GM21717 (cell line): ENCODE data around the gene LSAMP.
"Not testable (repeated sequence)": the region's sequence is repeated elsewhere in the genome, so short reads cannot be mapped to it uniquely, and the experiment has no call there.

Experiments used
- ATAC-seq: cut with Tn5 transposase; IDR thresholded peaks from one replicate; pipeline ENCODE4 v1.9.1; 2021; ENCODE audit warnings: mild to moderate bottlenecking, moderate library complexity; ENCODE audit not compliant: unreplicated experiment

The LSAMP gene

DNA sequence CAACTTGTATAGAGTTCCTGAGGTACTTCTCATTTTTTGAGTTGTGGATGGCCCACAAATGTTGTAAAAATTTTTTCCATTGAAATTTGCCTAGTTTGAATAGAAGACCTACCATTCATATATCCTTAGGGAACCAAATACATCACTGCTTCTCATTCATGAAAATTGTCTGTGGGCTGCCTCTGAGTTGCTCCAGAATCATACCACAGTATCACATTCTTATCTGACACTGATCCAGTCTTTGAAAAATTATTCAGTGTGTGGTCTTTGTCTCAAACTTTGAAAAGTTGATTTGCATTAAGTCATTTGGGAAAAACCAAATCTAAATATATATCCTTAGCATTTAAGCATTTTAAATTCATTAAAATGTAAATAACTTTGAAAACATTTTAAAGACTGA is 321.1 kb downstream of the LSAMP start:
- ATAC-seq = no peak

DNA sequence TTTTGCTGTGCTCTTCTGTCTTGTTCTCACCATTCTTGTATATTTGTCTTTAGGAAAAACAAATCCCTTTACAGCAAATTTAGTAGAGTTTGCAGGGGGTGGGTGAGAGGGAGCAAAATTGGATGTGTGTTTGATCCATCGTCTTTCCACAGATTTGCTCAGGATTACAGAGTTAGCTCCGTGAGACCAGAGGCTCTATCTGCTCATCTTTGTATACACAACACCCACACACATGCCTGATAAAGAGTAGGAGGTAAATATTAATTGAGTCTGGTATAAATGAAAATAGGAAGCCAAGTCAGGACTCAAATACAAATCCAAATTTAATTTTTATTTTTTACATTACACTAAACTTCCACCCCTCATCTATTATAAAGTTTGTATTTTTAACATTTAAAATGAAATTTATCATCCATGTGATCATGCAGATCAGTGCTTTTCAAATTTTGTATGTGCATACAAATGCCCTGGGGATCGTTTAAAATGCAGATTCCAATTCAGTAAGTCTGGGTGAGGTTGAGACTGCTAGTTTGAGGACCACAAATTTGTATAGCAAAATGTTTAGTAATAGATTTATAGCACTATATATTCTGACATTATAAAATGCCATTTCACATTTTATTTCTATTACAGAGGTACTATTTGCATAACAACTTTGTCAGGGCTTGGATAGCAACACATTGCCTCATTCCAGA is 326.7 kb downstream of the LSAMP start:
- ATAC-seq = no peak

DNA sequence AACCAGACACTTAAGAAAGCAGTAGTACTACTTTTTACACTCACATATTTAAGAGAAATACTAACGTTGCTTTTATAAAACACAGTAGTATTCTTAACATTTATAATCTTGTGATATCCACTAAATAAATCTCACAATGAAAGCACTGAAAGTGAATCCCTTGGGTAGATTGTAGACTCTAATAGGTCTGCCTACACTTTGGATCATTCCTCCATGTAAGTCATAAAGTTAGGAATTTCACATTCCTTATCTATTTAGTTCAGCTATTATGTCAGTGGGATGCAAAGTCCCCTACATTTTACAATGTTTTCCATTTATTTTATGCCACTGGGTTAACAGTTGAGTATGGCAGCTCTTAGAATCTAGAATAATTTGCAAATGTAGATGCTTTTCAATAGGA is 330.7 kb downstream of the LSAMP start:
- ATAC-seq = no peak

- no peak for ATAC-seq
Measured at GRCh38 chr3:116112696-116113095, 332.6 kb downstream of the LSAMP start.

- ATAC-seq = no peak
Measured at GRCh38 chr3:116111765-116112164, 333.5 kb downstream of the LSAMP start.

GRCh38 chr3:116103868-116104530 is 341.3 kb downstream of the LSAMP start:
- no peak for ATAC-seq

GRCh38 chr3:116102037-116102436 is 343.2 kb downstream of the LSAMP start:
- ATAC-seq = no peak

DNA sequence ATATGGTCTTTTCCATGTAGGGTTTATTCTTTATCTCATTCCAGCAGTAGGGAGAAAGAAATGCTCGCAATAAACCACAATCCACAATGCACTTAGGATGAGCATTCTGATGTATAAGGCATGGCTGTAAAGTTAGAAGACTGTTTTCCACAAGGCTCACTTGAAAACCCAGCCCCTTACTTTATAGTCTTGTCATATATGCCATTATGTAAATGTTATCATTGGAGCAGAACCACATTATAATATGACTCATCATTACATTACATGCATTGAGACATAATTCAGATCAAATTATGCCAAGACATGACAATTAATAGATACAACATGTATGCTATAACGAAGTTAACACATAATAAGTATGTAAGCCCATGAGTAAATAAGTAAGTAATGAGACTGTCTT is 348.1 kb downstream of the LSAMP start:
- no peak for ATAC-seq

- ATAC-seq = no peak
Measured at GRCh38 chr3:116096631-116097030, 348.7 kb downstream of the LSAMP start.

GRCh38 chr3:116093374-116093773 is 351.9 kb downstream of the LSAMP start:
- ATAC-seq = no peak

DNA sequence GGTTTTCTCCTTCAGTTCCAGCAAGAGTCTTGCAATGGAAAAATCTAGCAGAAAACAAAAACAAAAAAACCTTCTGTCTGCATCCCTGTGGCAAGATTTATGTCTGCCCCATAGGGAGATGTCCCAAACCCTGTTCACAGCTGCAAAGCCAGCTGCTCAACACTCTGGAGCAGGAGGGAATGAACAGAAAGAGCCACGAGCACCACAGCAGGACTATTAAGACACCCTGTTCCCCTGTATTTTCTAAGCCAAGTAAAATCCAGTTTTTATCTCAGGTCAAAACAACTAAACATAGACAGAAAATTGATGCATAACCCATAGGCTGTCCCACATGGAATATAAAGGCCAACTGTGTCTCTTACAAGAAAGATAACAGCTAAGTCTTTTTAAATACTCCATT is 357.9 kb downstream of the LSAMP start:
- no peak for ATAC-seq

GRCh38 chr3:116084999-116085791 is 360.1 kb downstream of the LSAMP start:
- no peak for ATAC-seq

GRCh38 chr3:116083683-116084082 is 361.6 kb downstream of the LSAMP start:
- no peak for ATAC-seq

GRCh38 chr3:116078561-116078960 is 366.7 kb downstream of the LSAMP start:
- no peak for ATAC-seq

DNA sequence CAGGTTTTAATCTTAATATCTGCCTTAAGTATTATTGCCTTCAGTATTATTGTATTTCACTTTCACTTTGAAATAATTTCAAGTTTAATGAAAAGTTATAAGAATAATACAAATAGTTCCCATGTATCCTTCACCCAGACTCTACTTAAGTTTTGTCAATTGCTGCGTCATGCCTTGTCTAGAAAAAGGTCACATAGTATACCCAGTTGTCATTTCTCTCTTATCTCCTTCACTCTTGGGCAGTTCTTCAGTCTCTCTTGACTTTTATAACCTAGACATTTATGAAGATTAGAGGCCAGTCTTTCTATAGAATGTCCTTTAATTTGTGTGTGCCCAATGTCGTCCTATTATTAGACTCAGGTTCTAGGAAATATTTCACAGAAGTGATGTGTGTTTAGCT is 367.7 kb downstream of the LSAMP start:
- ATAC-seq = no peak

- no peak for ATAC-seq
Measured at GRCh38 chr3:116077059-116077458, 368.2 kb downstream of the LSAMP start.

- not testable (repeated sequence) for ATAC-seq
Measured at GRCh38 chr3:116070516-116071278, 374.6 kb downstream of the LSAMP start.

GRCh38 chr3:116070061-116070460 is 375.2 kb downstream of the LSAMP start:
- no peak for ATAC-seq

GRCh38 chr3:116069024-116069423 is 376.3 kb downstream of the LSAMP start:
- ATAC-seq = no peak

DNA sequence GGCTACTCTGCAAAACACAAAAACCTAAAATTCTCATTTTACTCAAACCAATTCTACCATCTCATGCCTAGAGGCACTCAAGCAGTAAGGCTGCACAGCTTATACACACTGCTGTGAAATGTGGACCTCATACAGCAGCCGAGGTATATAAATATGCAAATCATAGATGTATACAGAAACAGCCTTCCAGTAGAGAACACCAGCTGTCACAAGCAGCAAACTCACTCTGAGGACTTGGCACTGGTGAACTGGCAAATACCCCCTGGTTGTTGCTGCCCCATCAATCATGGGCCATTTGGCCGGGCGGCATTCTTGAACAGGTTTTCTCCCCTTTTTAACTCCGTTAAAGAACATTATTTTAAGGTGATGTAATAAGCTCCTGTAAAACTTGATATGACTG is 378.0 kb downstream of the LSAMP start:
- peak; percentile 88 for ATAC-seq

- no peak for ATAC-seq
Measured at GRCh38 chr3:116065501-116065900, 379.8 kb downstream of the LSAMP start.
